Sigmoid colon (tissue), 7 donors: ENCODE results near the gene OR2A25. TPM values are rescaled to one million over a fixed set of nuclear protein-coding genes. Genes with fewer than 3 reads are reported as not detected.

Experiments used
- DNase-seq: peaks from one replicate; pipeline ENCODE4 v3.0.0-alpha.2; 2019
- H3K27ac ChIP-seq, 4 donors: fragments of 200-600 bp; sonication (generic); one replicate each; pipeline ENCODE4 v1.5.1; 2016 to 2019; ENCODE audit warnings: mild to moderate bottlenecking in 1 of 4
- H3K27me3 ChIP-seq, 3 donors: fragments of 200-600 bp; sonication (generic); one replicate each; pipeline ENCODE4 v1.5.1; 2019; ENCODE audit warnings: mild to moderate bottlenecking in 1 of 3
- H3K36me3 ChIP-seq, 4 donors: fragments of 200-600 bp; sonication (generic); one replicate each; pipeline ENCODE4 v1.5.1; 2016 to 2019
- H3K4me1 ChIP-seq, 4 donors: fragments of 200-600 bp; sonication (generic); one replicate each; pipeline ENCODE4 v1.5.1; 2017 to 2019
- H3K4me3 ChIP-seq, 4 donors: fragments of 200-600 bp; sonication (generic); one replicate each; pipeline ENCODE4 v1.5.1; 2017 to 2019; ENCODE audit warnings: mild to moderate bottlenecking in 2 of 4, moderate library complexity in 1 of 4
- H3K9me3 ChIP-seq, 4 donors: fragments of 200-600 bp in 3 of 4; sonication (generic) in 3 of 4; one replicate each; pipeline versions ENCODE4 v1.5.1 to v1.6.1; 2013 to 2019
- EP300 ChIP-seq, 4 donors: sonication (generic); formaldehyde crosslinking; IDR thresholded peaks; one replicate each; pipeline ENCODE4 v1.6.1; 2017; ENCODE audit warnings: antibody characterized with exemption in 4 of 4
- POLR2A ChIP-seq, 2 donors: fragments of 450-650 bp; IDR thresholded peaks; one replicate each; pipeline ENCODE4 v1.6.1; 2016; ENCODE audit warnings: antibody characterized with exemption in 2 of 2, mild to moderate bottlenecking in 2 of 2, moderate library complexity in 2 of 2
- POLR2AphosphoS5 ChIP-seq, 4 donors: sonication (generic); formaldehyde crosslinking; IDR thresholded peaks; one replicate each; pipeline ENCODE4 v1.6.1; 2017; ENCODE audit warnings: antibody characterized with exemption in 4 of 4
- WGBS, 2 donors: extraction: QIAGEN DNeasy Blood & Tissue Kit; methylation state at CpG; one replicate each; pipeline ENCODE4 v1.1.7; 2013; 5-methylcytosine and 5-hydroxymethylcytosine counted together
- intact Hi-C: fragments of 100-400 bp; cut with DNase I; formaldehyde crosslinking; loops from one replicate; pipeline ENCODE4 v1.15.1; 2023
- polyA plus RNA-seq, 3 donors: library from polyadenylated mRNA; stranded (reverse); fragments of 200-250 nt; gene quantifications; one replicate each; pipeline ENCODE4 v1.2.3, GENCODE V29; 2013
- total RNA-seq, 4 donors: library from RNA; depleted of rRNA; stranded (reverse); fragments of >200 nt; gene quantifications; one replicate each; pipeline ENCODE4 v1.1.0, GENCODE V29; 2016
- TF ChIP-seq, protein P1 (sequence below), 4 experiments: fragments of 450-650 bp in 3 of 4; fragments of 200-600 bp in 1 of 4; IDR thresholded peaks; one replicate each; pipeline ENCODE4 v1.5.1; 2016 to 2019; ENCODE audit warnings: antibody characterized with exemption in 4 of 4, mild to moderate bottlenecking in 3 of 4, moderate library complexity in 2 of 4
- donor health status: healthy with polysubstance abuse.
- donor health status: Bipolar disorder and iron deficiency.
- donor health status: healthy.

OR2A25 gene
- total and polyA plus RNA-seq, 7 donors, result not detected

DNA sequence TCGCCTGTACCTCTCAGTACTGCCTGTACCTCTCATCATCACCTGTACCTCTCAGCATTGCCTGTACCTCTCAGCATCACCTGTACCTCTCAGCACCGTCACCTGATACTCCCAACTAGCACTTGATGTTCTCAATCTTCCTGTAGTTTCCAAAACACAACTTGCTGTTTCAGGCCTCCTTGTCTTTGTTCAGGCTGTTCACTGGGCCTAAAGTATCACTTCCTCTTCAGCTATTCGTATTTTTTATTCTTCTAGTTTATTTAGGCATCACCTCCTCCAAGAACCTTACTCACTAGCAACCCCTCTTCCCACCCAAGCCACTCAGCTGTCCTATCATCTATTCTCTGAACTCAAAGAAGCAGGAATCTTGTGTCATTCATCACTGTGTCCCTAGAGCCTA, 45.4 kb upstream of the OR2A25 start:
- no peaks in the 10 kb centered on the region for H3K36me3 ChIP-seq
- DNase-seq, result no peak
- TF ChIP-seq POLR2A (IDR thresholded peaks at IDR 0.05), result no peak
- TF ChIP-seq POLR2AphosphoS5 (IDR thresholded peaks at IDR 0.05), result no peak
- TF ChIP-seq, protein P1, sequence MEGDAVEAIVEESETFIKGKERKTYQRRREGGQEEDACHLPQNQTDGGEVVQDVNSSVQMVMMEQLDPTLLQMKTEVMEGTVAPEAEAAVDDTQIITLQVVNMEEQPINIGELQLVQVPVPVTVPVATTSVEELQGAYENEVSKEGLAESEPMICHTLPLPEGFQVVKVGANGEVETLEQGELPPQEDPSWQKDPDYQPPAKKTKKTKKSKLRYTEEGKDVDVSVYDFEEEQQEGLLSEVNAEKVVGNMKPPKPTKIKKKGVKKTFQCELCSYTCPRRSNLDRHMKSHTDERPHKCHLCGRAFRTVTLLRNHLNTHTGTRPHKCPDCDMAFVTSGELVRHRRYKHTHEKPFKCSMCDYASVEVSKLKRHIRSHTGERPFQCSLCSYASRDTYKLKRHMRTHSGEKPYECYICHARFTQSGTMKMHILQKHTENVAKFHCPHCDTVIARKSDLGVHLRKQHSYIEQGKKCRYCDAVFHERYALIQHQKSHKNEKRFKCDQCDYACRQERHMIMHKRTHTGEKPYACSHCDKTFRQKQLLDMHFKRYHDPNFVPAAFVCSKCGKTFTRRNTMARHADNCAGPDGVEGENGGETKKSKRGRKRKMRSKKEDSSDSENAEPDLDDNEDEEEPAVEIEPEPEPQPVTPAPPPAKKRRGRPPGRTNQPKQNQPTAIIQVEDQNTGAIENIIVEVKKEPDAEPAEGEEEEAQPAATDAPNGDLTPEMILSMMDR (IDR thresholded peaks at IDR 0.05), result no peak
- TF ChIP-seq EP300 (IDR thresholded peaks at IDR 0.05), result no peak
- H3K9me3 ChIP-seq, result no peaks in the 10 kb centered on the region
- H3K4me3 ChIP-seq, result no peak overlapping the region
- 76 to 78% methylated on average over 3 of the region's 3 CpGs for WGBS, 2 donors
- intact Hi-C loops, result no loop called here
- H3K27ac ChIP-seq, result no peak overlapping the region
- no peaks in the 10 kb centered on the region for H3K27me3 ChIP-seq
- H3K4me1 ChIP-seq, result no peaks in the 10 kb centered on the region

DNA sequence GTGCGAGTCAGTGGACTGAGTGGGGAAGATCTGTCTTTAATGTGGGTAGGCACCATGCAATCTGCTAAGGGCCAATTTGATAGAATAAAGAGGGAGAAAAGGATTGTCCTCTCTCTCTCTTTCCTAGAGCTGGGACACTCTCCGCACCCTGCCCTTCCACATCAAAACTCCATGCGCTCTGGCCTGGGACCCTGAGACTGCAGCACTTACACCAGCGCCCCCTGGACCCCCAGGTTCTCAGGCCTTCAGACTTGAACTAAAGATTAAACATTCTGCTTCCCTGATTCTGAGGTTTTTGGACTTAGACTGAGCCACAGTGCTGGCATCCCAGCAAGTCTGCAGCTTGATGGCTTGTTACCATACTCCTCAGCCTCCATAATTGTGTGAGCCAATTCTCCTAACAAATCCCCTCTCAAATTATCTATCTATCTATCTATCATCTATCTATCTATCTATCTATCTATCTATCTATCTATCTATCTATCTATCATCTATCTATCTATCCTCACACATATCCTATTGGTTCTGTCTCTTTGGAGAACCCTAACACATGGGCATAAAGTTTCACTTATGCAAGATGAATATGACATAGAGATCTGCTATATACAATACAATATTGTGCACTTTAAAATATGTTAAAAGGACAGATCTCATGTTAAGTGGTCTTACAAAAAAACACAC, 43.3 kb upstream of the OR2A25 start:
- WGBS, 2 donors, result 52 to 77% methylated on average over 4 of the region's 4 CpGs
- Histone ChIP-seq H3K4me1 (no peaks in the 10 kb centered on the region), H3K27me3 (no peaks in the 10 kb centered on the region), H3K27ac (no peak overlapping the region), H3K36me3 (no peaks in the 10 kb centered on the region), H3K4me3 (no peak overlapping the region), H3K9me3 (no peaks in the 10 kb centered on the region)
- no peak for DNase-seq
- intact Hi-C loops, result no loop called here
- TF ChIP-seq POLR2A (IDR thresholded peaks at IDR 0.05), result no peak
- no peak for TF ChIP-seq EP300 (IDR thresholded peaks at IDR 0.05)
- TF ChIP-seq, protein P1 (IDR thresholded peaks at IDR 0.05), result no peak
- no peak for TF ChIP-seq POLR2AphosphoS5 (IDR thresholded peaks at IDR 0.05)

DNA sequence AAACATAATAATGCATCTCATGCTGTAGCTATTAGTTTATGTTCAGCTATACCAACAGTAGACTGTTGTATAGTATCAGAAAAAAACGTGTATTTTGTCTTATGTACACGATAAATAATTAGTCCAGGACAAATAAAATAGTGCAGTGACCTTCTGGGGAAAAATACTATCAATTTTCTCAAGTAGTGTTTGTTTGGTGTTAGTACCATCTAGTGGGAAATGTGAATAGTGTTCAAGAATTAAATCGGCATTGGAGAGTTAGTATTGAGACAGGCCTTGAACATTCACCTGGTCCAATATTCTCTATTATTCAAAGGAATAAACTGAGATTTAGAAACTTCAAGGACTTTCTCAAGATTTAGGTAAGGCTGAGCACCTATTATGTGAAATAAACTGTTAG, 42.5 kb upstream of the OR2A25 start:
- no peak for DNase-seq
- no peak overlapping the region for H3K27ac ChIP-seq
- H3K4me1 ChIP-seq, result no peaks in the 10 kb centered on the region
- intact Hi-C loops, result no loop called here
- WGBS, 2 donors, result 6 to 23% methylated on average over 3 of the region's 3 CpGs
- H3K27me3 ChIP-seq, result no peaks in the 10 kb centered on the region
- TF ChIP-seq POLR2AphosphoS5 (IDR thresholded peaks at IDR 0.05), result no peak
- TF ChIP-seq, protein P1 (IDR thresholded peaks at IDR 0.05), result peak in 3 of 4 experiments; percentile 26 to 44 (median 29)
- no peaks in the 10 kb centered on the region for H3K36me3 ChIP-seq
- H3K4me3 ChIP-seq, result no peak overlapping the region
- H3K9me3 ChIP-seq, result no peaks in the 10 kb centered on the region

DNA sequence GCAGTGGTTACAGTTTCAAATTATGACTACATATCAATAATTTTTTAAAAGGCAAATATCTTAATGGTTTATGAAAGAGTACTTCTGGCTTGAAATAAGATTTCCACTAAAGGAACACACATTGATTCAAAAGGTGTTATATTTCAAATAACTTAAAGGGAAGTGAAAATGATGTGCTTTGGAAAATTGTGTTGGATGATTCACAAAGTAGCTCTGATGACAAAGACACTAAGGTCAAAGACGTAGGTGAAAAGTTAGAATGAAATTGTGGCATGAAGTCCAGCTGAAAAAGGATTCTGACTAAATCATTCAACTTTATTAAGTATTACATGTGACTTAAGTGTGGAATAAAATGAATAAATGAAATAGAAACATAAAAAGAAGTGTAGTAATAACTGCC, 41.6 kb upstream of the OR2A25 start:
- no peaks in the 10 kb centered on the region for H3K4me1 ChIP-seq
- 68 to 71% methylated on average over 1 of the region's 1 CpG for WGBS, 2 donors
- no peaks in the 10 kb centered on the region for H3K36me3 ChIP-seq
- H3K27ac ChIP-seq, result no peak overlapping the region
- no peak for DNase-seq
- intact Hi-C loops, result no loop called here
- H3K9me3 ChIP-seq, result no peaks in the 10 kb centered on the region
- no peaks in the 10 kb centered on the region for H3K27me3 ChIP-seq
- no peak for TF ChIP-seq POLR2A (IDR thresholded peaks at IDR 0.05)
- no peak for TF ChIP-seq POLR2AphosphoS5 (IDR thresholded peaks at IDR 0.05)
- TF ChIP-seq, protein P1 (IDR thresholded peaks at IDR 0.05), result no peak
- TF ChIP-seq EP300 (IDR thresholded peaks at IDR 0.05), result no peak
- H3K4me3 ChIP-seq, result no peak overlapping the region

DNA sequence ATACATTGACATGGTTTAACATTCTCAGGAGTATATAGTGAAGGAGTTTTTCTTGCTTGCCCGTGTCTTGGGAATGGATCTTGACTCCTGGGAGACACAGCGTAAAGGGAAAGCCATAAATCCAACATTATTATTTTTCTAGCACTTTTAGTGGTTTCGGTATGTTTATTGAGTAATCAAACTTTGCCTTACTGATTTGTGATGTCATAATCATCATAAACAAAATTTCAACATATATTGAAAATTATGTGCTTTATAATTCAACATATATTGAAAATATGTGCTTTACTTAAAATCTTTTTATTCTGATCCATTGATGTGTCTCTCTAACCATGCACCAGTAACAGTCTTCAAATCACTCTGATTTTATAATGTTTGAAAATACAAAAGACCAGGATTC, 41.1 kb upstream of the OR2A25 start:
- Histone ChIP-seq H3K4me1 (no peaks in the 10 kb centered on the region), H3K4me3 (no peak overlapping the region), H3K36me3 (no peaks in the 10 kb centered on the region), H3K9me3 (no peaks in the 10 kb centered on the region), H3K27me3 (no peaks in the 10 kb centered on the region), H3K27ac (no peak overlapping the region)
- 71 to 90% methylated on average over 3 of the region's 3 CpGs for WGBS, 2 donors
- no peak for TF ChIP-seq POLR2AphosphoS5 (IDR thresholded peaks at IDR 0.05)
- TF ChIP-seq, protein P1 (IDR thresholded peaks at IDR 0.05), result no peak
- TF ChIP-seq POLR2A (IDR thresholded peaks at IDR 0.05), result no peak
- TF ChIP-seq EP300 (IDR thresholded peaks at IDR 0.05), result no peak
- no peak for DNase-seq
- intact Hi-C loops, result no loop called here
